A673 (cell line): ENCODE data around the gene BNC2. TPM values are rescaled to one million over a fixed set of nuclear protein-coding genes. Genes with fewer than 3 reads are reported as not detected.

Experiments
- BruUV-seq: library from RNA; stranded (reverse); fragments of 400-500 nt; replicated peaks from 2 replicates; lab custom pipeline; 2021; lab: Mats Ljungman, UMichigan
- CTCF ChIA-PET: fragments of 300-600 bp; sonication (Branson Sonifier 250); formaldehyde crosslinking; loops from one replicate; lab custom pipeline; 2022; ENCODE audit warnings: antibody characterized with exemption; lab: Charles Lee
- POLR2A ChIA-PET: fragments of 300-600 bp; sonication (Branson Sonifier 250); formaldehyde crosslinking; loops from one replicate; lab custom pipeline; 2022; ENCODE audit warnings: antibody characterized with exemption; ENCODE audit not compliant: low non-redundant PET; lab: Charles Lee
- DNase-seq: peaks from one replicate; pipeline ENCODE4 v3.0.0-alpha.2; 2015; ENCODE audit warnings: low spot score
- H3K27ac ChIP-seq: fragments of 200-600 bp; sonication (generic); 2 replicates; pipeline ENCODE4 v1.5.1; 2016; ENCODE audit warnings: mixed run types, low read depth, mild to moderate bottlenecking, mixed read lengths, antibody characterized with exemption, low read length; ENCODE audit not compliant: poor library complexity, severe bottlenecking
- H3K27me3 ChIP-seq: fragments of 200-600 bp; sonication (generic); replicated peaks from 2 replicates; pipeline ENCODE4 v1.6.1; 2017; ENCODE audit warnings: mixed run types, low read depth, mild to moderate bottlenecking, mixed read lengths, antibody characterized with exemption, low read length; ENCODE audit not compliant: insufficient read depth, poor library complexity
- H3K36me3 ChIP-seq: fragments of 200-600 bp; sonication (generic); 2 replicates; pipeline ENCODE4 v1.6.1; 2016; ENCODE audit warnings: mixed run types, mild to moderate bottlenecking, mixed read lengths, antibody characterized with exemption, low read length; ENCODE audit not compliant: insufficient read depth, poor library complexity, severe bottlenecking
- H3K4me1 ChIP-seq: fragments of 200-600 bp; sonication (generic); 2 replicates; pipeline ENCODE4 v1.6.1; 2017; ENCODE audit warnings: mixed run types, mild to moderate bottlenecking, mixed read lengths, antibody characterized with exemption, low read length; ENCODE audit not compliant: insufficient read depth, poor library complexity, severe bottlenecking
- H3K4me3 ChIP-seq: fragments of 200-600 bp; sonication (generic); 2 replicates; pipeline ENCODE4 v1.5.1; 2016; ENCODE audit warnings: low read depth, mixed run types, mild to moderate bottlenecking, mixed read lengths, low read length; ENCODE audit not compliant: poor library complexity, severe bottlenecking
- H3K9me3 ChIP-seq: fragments of 200-600 bp; sonication (generic); 2 replicates; pipeline ENCODE4 v1.6.1; 2016; ENCODE audit warnings: mixed run types, low read depth, mild to moderate bottlenecking, mixed read lengths, antibody characterized with exemption, low read length; ENCODE audit not compliant: poor library complexity, severe bottlenecking
- EZH2 ChIP-seq: fragments of 200-600 bp; sonication (generic); IDR thresholded peaks from 2 replicates; pipeline ENCODE4 v1.6.1; 2017; ENCODE audit warnings: borderline replicate concordance, low read depth, mild to moderate bottlenecking, mixed read lengths, antibody characterized with exemption, low read length; ENCODE audit not compliant: poor library complexity, severe bottlenecking
- intact Hi-C: fragments of 100-400 bp; cut with micrococcal nuclease; formaldehyde crosslinking; loops from one replicate; pipeline ENCODE4 v1.10.0; 2022; ENCODE audit not compliant: unreplicated experiment
- total RNA-seq: library from RNA; stranded (reverse); gene quantifications from 2 replicates; pipeline ENCODE4 v1.2.3, GENCODE V29; 2021
- TF ChIP-seq, protein P1 (sequence below): fragments of 300-800, 200-600 bp; sonication (generic); conservative IDR thresholded peaks from 2 replicates; pipeline ENCODE4 v1.5.1; 2017; ENCODE audit warnings: low read depth, mild to moderate bottlenecking, antibody characterized with exemption, low read length, moderate library complexity, mixed read lengths

Gene BNC2
- total RNA-seq, 1 experiment from 2014 or later, result 0.45 TPM

DNA sequence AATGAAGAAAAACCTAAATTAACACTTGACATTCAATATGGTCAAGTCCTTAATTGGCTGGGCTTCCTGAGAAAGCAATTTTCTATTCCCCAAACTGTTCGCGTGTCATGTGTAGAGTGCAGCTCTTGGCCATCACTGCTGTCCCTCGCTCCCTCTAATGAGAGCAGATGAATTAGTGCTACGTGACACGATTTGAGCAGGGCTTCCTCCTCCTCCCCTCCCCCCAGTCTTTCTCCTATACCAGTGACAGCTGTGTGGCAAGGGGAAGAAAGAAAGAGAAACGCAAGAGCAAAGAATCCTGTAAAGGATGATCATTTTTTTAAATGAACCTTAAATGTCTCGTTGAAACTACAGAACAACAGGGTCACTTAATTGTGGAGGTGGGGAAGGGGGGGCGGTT, 159.6 kb downstream of the BNC2 start:
- intact Hi-C loops, result no loop called here
- no TSS peak for BruUV-seq
- CTCF ChIA-PET, result no interaction called here
- Histone ChIP-seq H3K4me3 (no peak overlapping the region), H3K4me1 (no peaks in the 10 kb centered on the region), H3K9me3 (no peaks in the 10 kb centered on the region), H3K27me3 (no peaks in the 10 kb centered on the region), H3K27ac (no peak overlapping the region), H3K36me3 (no peaks in the 10 kb centered on the region)
- DNase-seq, result no peak
- POLR2A ChIA-PET, result no interaction called here
- no peak for TF ChIP-seq EZH2
- TF ChIP-seq, protein P1, sequence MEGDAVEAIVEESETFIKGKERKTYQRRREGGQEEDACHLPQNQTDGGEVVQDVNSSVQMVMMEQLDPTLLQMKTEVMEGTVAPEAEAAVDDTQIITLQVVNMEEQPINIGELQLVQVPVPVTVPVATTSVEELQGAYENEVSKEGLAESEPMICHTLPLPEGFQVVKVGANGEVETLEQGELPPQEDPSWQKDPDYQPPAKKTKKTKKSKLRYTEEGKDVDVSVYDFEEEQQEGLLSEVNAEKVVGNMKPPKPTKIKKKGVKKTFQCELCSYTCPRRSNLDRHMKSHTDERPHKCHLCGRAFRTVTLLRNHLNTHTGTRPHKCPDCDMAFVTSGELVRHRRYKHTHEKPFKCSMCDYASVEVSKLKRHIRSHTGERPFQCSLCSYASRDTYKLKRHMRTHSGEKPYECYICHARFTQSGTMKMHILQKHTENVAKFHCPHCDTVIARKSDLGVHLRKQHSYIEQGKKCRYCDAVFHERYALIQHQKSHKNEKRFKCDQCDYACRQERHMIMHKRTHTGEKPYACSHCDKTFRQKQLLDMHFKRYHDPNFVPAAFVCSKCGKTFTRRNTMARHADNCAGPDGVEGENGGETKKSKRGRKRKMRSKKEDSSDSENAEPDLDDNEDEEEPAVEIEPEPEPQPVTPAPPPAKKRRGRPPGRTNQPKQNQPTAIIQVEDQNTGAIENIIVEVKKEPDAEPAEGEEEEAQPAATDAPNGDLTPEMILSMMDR, result no peak

DNA sequence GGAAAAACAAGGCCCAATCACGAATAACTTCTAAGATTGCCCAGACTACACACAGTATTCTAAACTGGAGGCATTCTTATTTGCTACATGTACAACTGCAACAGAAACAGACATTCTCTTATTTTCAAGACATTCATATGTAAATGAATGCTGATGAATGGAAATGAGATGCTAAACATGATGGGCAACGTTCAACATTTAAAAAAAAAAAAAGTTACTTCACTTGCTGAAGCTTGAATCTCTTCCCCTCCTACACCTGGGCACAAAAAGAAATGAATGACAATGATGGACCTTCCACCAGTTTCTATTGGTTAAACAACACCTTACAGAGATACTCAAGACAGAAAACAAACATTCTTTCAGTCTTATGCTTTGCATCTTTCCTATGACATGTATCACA, 160.5 kb downstream of the BNC2 start:
- no TSS peak for BruUV-seq
- DNase-seq, result no peak
- TF ChIP-seq, protein P1, result no peak
- TF ChIP-seq EZH2, result no peak
- Histone ChIP-seq H3K36me3 (no peaks in the 10 kb centered on the region), H3K4me1 (no peaks in the 10 kb centered on the region), H3K9me3 (no peaks in the 10 kb centered on the region), H3K27me3 (no peaks in the 10 kb centered on the region), H3K27ac (no peak overlapping the region), H3K4me3 (no peak overlapping the region)
- intact Hi-C loops, result no loop called here
- CTCF ChIA-PET, result no interaction called here
- POLR2A ChIA-PET, result no interaction called here

DNA sequence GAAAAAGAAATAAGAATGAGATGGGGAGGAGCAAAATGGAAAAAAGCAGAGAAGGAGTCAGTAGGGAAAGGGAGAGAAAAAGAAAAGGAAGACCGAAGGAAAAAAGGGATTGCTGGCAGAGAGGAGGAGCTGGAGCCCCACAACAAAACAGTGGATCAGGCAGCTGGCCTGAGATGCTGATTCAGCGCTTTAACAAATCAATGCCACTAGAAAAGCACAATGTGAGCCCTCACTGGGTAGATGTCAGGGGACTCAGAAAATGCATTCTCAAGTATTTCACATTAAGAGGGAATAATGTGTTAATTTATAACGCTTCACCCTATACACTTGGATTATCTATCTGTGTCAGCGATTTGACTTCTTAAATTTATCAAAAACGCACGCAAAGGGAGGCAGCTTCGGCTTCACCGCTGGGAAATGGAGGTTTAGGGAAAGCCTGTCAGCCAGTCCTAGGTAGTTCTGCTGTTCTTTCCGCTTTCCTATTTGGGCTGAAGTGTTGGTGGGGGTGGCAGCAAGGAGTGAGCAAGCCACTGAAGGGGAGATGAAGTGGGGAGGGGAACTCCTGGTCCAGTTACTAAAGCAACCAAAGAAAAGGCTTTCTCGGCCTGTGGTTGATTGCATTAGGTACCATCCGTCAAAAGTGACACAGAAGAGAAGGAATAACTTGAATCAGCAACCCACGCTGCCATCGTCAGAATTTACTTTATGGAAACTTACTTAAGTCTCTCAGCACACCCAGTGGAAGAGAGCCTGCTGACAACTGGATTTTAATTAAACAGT, 161.6 kb downstream of the BNC2 start:
- DNase-seq, result no peak
- H3K4me3 ChIP-seq, result no peak overlapping the region
- intact Hi-C loops, result no loop called here
- no peaks in the 10 kb centered on the region for H3K27me3 ChIP-seq
- ChIA-PET CTCF (no interaction called here), POLR2A (no interaction called here)
- H3K9me3 ChIP-seq, result no peaks in the 10 kb centered on the region
- H3K4me1 ChIP-seq, result no peaks in the 10 kb centered on the region
- BruUV-seq, result no TSS peak
- no peak overlapping the region for H3K27ac ChIP-seq
- H3K36me3 ChIP-seq, result no peaks in the 10 kb centered on the region
- TF ChIP-seq, protein P1, result no peak
- no peak for TF ChIP-seq EZH2
